Panc1 (cell line): Measurements from ENCODE around the gene FREM1. TPM values are rescaled to one million over a fixed set of nuclear protein-coding genes. Genes with fewer than 3 reads are reported as not detected.

Experiments
- ATAC-seq: fragments of 200-7000 bp; cut with Tn5 transposase; 2 replicates; pipeline ENCODE4 v1.9.1; 2020; ENCODE audit warnings: mild to moderate bottlenecking, moderate library complexity
- BruUV-seq: library from RNA; stranded (reverse); fragments of 400-500 nt; replicated peaks from 2 replicates; lab custom pipeline; 2021; lab: Mats Ljungman, UMichigan
- CTCF ChIA-PET: fragments of 300-600 bp; sonication (Branson Sonifier 250); formaldehyde crosslinking; loops from one replicate; lab custom pipeline; 2022; ENCODE audit warnings: antibody characterized with exemption; lab: Charles Lee
- POLR2A ChIA-PET: fragments of 300-600 bp; sonication (Branson Sonifier 250); formaldehyde crosslinking; loops from one replicate; lab custom pipeline; 2022; ENCODE audit warnings: antibody characterized with exemption; lab: Charles Lee
- DNase-seq: peaks from one replicate; pipeline ENCODE4 v3.0.0-alpha.2; 2010; ENCODE audit warnings: low read depth, low spot score
- H3K27ac ChIP-seq: 2 replicates; pipeline ENCODE4 v1.5.1; 2011; ENCODE audit warnings: mild to moderate bottlenecking, low read length, inconsistent platforms
- H3K27me3 ChIP-seq: fragments of 200-500 bp; sonication (Bioruptor generic); 2 replicates; pipeline ENCODE4 v1.6.0; 2014; ENCODE audit warnings: low read length, inconsistent platforms; ENCODE audit not compliant: control insufficient read depth, insufficient read depth
- H3K36me3 ChIP-seq: fragments of 200-500 bp; sonication (Bioruptor generic); 2 replicates; pipeline ENCODE4 v1.5.1; 2014; ENCODE audit warnings: inconsistent platforms, mild to moderate bottlenecking, low read length, moderate library complexity; ENCODE audit not compliant: control insufficient read depth, insufficient read depth
- H3K4me1 ChIP-seq: 2 replicates; pipeline ENCODE4 v1.5.1; 2011; ENCODE audit warnings: inconsistent platforms, mild to moderate bottlenecking, low read length, moderate library complexity; ENCODE audit not compliant: control insufficient read depth, insufficient read depth
- H3K4me3 ChIP-seq, 2 experiments: 2 replicates each; pipeline ENCODE4 v1.5.1; 2011 to 2012; ENCODE audit warnings: low read depth in 2 of 2, low read length in 2 of 2, mild to moderate bottlenecking in 2 of 2, inconsistent platforms in 1 of 2, moderate library complexity in 1 of 2
- H3K9me3 ChIP-seq: fragments of 200-500 bp; sonication (Bioruptor generic); 2 replicates; pipeline ENCODE4 v1.5.1; 2014; ENCODE audit warnings: low read depth, mild to moderate bottlenecking, inconsistent platforms, low read length, moderate library complexity; ENCODE audit not compliant: control insufficient read depth, insufficient read depth
- CTCF ChIP-seq: fragments of 450-650 bp; IDR thresholded peaks from 2 replicates; pipeline ENCODE4 v1.5.1; 2017; ENCODE audit warnings: mild to moderate bottlenecking
- POLR2AphosphoS5 ChIP-seq: IDR thresholded peaks from 2 replicates; pipeline ENCODE4 v1.6.1; 2012; ENCODE audit warnings: mild to moderate bottlenecking, low read depth, low read length, moderate library complexity
- SIN3A ChIP-seq: IDR thresholded peaks from 2 replicates; pipeline ENCODE4 v1.6.1; 2012; ENCODE audit warnings: low read depth, mild to moderate bottlenecking, low read length, moderate library complexity, borderline replicate concordance; ENCODE audit not compliant: insufficient read depth
- TCF7L2 ChIP-seq: IDR thresholded peaks from 2 replicates; pipeline ENCODE4 v1.6.1; 2011; ENCODE audit warnings: mild to moderate bottlenecking, low read depth, low read length, inconsistent platforms
- in situ Hi-C: cut with HindIII; loops from 2 replicates; pipeline ENCODE4 v1.10.0; 2016; ENCODE audit warnings: low sequenced_read_pairs, low pct_unique_long_range_greater_than_20kb
- intact Hi-C: fragments of 100-400 bp; cut with micrococcal nuclease; formaldehyde crosslinking; loops from one replicate; pipeline ENCODE4 v1.10.0; 2022; ENCODE audit not compliant: unreplicated experiment
- total RNA-seq: library from RNA; stranded (reverse); gene quantifications from one replicate; pipeline ENCODE4 v1.2.1, GENCODE V29; 2021; ENCODE audit not compliant: unreplicated experiment
- TF ChIP-seq, protein P1 (sequence below), 2 experiments: IDR thresholded peaks; 2 replicates each; pipeline ENCODE4 v1.6.1; 2011 to 2012; ENCODE audit warnings: low read depth in 2 of 2, control low read depth in 1 of 2, low read length in 1 of 2, mild to moderate bottlenecking in 1 of 2, moderate library complexity in 1 of 2; ENCODE audit not compliant: insufficient read depth in 1 of 2

Gene FREM1
- total RNA-seq, 1 experiment from 2014 or later: not detected

DNA sequence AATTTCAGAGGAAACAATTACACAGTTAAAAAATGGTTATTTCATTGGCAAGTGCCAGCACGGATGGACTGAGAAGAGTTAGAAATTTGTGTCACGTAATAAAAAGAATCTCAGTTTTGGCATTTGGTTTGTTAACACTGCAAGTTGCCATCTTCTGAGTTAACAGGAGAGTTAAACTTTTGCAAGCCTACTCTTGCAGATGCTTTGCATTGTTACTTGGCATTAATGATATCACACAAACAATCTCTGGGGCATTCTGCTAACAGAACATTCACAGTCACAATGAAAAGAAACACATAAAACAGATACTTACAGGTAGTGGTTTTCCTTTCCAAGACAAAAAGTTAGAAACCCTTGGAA lies 647 bp downstream of the FREM1 start:
- no TSS peak for BruUV-seq
- no peak overlapping the region for H3K27ac ChIP-seq
- H3K9me3 ChIP-seq: no peaks in the 10 kb centered on the region
- no peak overlapping the region for H3K4me3 ChIP-seq
- H3K27me3 ChIP-seq: no peaks in the 10 kb centered on the region
- TF ChIP-seq, protein P1, sequence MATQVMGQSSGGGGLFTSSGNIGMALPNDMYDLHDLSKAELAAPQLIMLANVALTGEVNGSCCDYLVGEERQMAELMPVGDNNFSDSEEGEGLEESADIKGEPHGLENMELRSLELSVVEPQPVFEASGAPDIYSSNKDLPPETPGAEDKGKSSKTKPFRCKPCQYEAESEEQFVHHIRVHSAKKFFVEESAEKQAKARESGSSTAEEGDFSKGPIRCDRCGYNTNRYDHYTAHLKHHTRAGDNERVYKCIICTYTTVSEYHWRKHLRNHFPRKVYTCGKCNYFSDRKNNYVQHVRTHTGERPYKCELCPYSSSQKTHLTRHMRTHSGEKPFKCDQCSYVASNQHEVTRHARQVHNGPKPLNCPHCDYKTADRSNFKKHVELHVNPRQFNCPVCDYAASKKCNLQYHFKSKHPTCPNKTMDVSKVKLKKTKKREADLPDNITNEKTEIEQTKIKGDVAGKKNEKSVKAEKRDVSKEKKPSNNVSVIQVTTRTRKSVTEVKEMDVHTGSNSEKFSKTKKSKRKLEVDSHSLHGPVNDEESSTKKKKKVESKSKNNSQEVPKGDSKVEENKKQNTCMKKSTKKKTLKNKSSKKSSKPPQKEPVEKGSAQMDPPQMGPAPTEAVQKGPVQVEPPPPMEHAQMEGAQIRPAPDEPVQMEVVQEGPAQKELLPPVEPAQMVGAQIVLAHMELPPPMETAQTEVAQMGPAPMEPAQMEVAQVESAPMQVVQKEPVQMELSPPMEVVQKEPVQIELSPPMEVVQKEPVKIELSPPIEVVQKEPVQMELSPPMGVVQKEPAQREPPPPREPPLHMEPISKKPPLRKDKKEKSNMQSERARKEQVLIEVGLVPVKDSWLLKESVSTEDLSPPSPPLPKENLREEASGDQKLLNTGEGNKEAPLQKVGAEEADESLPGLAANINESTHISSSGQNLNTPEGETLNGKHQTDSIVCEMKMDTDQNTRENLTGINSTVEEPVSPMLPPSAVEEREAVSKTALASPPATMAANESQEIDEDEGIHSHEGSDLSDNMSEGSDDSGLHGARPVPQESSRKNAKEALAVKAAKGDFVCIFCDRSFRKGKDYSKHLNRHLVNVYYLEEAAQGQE (IDR thresholded peaks at IDR 0.05; ENCODE audit: insufficient read depth in 1 of 2, low read depth in 2 of 2, low read length in 1 of 2): no peak
- TF ChIP-seq TCF7L2 (no peak), POLR2AphosphoS5 (no peak), CTCF (no peak), SIN3A (no peak)
- H3K4me1 ChIP-seq: no peaks in the 10 kb centered on the region
- in situ Hi-C loops: no loop called here
- H3K36me3 ChIP-seq: no peaks in the 10 kb centered on the region
- ChIA-PET POLR2A (no interaction called here), CTCF (no interaction called here)
- ATAC-seq: no peak
- intact Hi-C loops: no loop called here
- no peak for DNase-seq

- in situ Hi-C loops (no loop called here), intact Hi-C loops (no loop called here)
- no peaks in the 10 kb centered on the region for H3K9me3 ChIP-seq
- ChIA-PET POLR2A (no interaction called here), CTCF (no interaction called here)
- no peaks in the 10 kb centered on the region for H3K27me3 ChIP-seq
- H3K4me3 ChIP-seq: no peak overlapping the region
- no peaks in the 10 kb centered on the region for H3K4me1 ChIP-seq
- TF ChIP-seq TCF7L2 (no peak), POLR2AphosphoS5 (no peak), CTCF (no peak), SIN3A (no peak)
- TF ChIP-seq, protein P1 (IDR thresholded peaks at IDR 0.05; ENCODE audit: insufficient read depth in 1 of 2, low read depth in 2 of 2, low read length in 1 of 2): no peak
- no peak for DNase-seq
- H3K27ac ChIP-seq: no peak overlapping the region
- ATAC-seq: no peak
- H3K36me3 ChIP-seq: no peaks in the 10 kb centered on the region
- BruUV-seq: no TSS peak
Measured at GRCh38 chr9:14909181-14909580, 1.0 kb downstream of the FREM1 start.
